Measurements from ENCODE around the gene FOXN3. TPM values are rescaled to one million over a fixed set of nuclear protein-coding genes. Genes with fewer than 3 reads are reported as not detected.

FOXN3 gene
- polyA plus RNA-seq, 1 of the 3 experiments (the other 2 are of a cell fraction): 9.8 TPM

GRCh38 chr14:89309670-89310177 is 107.3 kb downstream of the FOXN3 start (continued):
- no peak for TF ChIP-seq USF2 (IDR thresholded peaks at IDR 0.05; ENCODE audit: borderline replicate concordance, low read depth, low read length)
- TF ChIP-seq POLR2AphosphoS5 (IDR thresholded peaks at IDR 0.05; ENCODE audit: low read depth, low read length): no peak
- no peak for TF ChIP-seq NRF1 (IDR thresholded peaks at IDR 0.05; ENCODE audit: low read depth, low read length)

- no peak overlapping the region for H3K9ac ChIP-seq
- ChIA-PET CTCF (interaction anchor here (1.1 kb wide), 1 partner anchor 28 kb away, joined by 3 read pairs; no protein-coding TSS in a partner anchor), POLR2A (no interaction called here)
- H3K27me3 ChIP-seq (ENCODE audit: insufficient read depth): no peaks in the 10 kb centered on the region
- H3K27ac ChIP-seq (ENCODE audit: low read depth in 2 of 2, low read length in 1 of 2): no peak overlapping the region
- TF ChIP-seq TAF1 (IDR thresholded peaks at IDR 0.05; ENCODE audit: borderline replicate concordance, low read depth, low read length) (no peak), MXI1 (IDR thresholded peaks at IDR 0.05; ENCODE audit: low read depth, low read length) (no peak), EP300 (IDR thresholded peaks at IDR 0.05; ENCODE audit: borderline replicate concordance in 1 of 2, low read depth in 1 of 2, low read length in 1 of 2) (no peak), TCF12 (IDR thresholded peaks at IDR 0.05) (no peak), JUND (IDR thresholded peaks at IDR 0.05) (no peak), NRF1 (IDR thresholded peaks at IDR 0.05; ENCODE audit: low read depth, low read length) (no peak), USF1 (IDR thresholded peaks at IDR 0.05; ENCODE audit: borderline replicate concordance, low read depth) (no peak), FOSL2 (IDR thresholded peaks at IDR 0.05; ENCODE audit: borderline replicate concordance, low read depth) (no peak), REST (IDR thresholded peaks at IDR 0.05; ENCODE audit: low read depth, low read length) (no peak), ELF1 (IDR thresholded peaks at IDR 0.05) (no peak), GABPA (IDR thresholded peaks at IDR 0.05; ENCODE audit: low read depth) (no peak), RFX5 (IDR thresholded peaks at IDR 0.05; ENCODE audit: low read length) (no peak), USF2 (IDR thresholded peaks at IDR 0.05; ENCODE audit: borderline replicate concordance, low read depth, low read length) (no peak), SIN3A (IDR thresholded peaks at IDR 0.05; ENCODE audit: borderline replicate concordance, low read depth, low read length) (no peak), TEAD4 (IDR thresholded peaks at IDR 0.05; ENCODE audit: borderline replicate concordance, insufficient read depth) (no peak), EZH2phosphoT487 (IDR thresholded peaks at IDR 0.05; ENCODE audit: borderline replicate concordance, low read depth) (no peak), RCOR1 (IDR thresholded peaks at IDR 0.05; ENCODE audit: low read length) (no peak)
- H3K79me2 ChIP-seq (ENCODE audit: insufficient read depth): no peaks in the 10 kb centered on the region
- H3K9me2 ChIP-seq: no peaks in the 10 kb centered on the region
- no peak overlapping the region for H3K4me2 ChIP-seq
- H3K4me1 ChIP-seq (ENCODE audit: control insufficient read depth in 1 of 2, insufficient read depth in 2 of 2, low read depth in 1 of 2, low read length in 1 of 2): peaks cover 21 to 28% of the 10 kb centered on the region in 2 experiments
- H3K4me3 ChIP-seq (ENCODE audit: low read depth in 2 of 2, low read length in 1 of 2): no peak overlapping the region
- H2AFZ ChIP-seq (ENCODE audit: low read depth): no peak overlapping the region
- H3F3A ChIP-seq (replicated peaks; ENCODE audit: insufficient read depth): peaks cover 8% of the 10 kb centered on the region
- H4K20me1 ChIP-seq (ENCODE audit: insufficient read depth): no peaks in the 10 kb centered on the region
- WGBS (ENCODE audit: low lambda C conversion rate): 87% methylated on average over 10 of the region's 10 CpGs
- DNase-seq: no peak
- no peaks in the 10 kb centered on the region for H3K36me3 ChIP-seq (replicated peaks in 1 of 2; ENCODE audit: control insufficient read depth in 1 of 2, insufficient read depth in 2 of 2, low read length in 1 of 2)
- no peaks in the 10 kb centered on the region for H3K9me3 ChIP-seq
These were observed 108.6 kb downstream of the FOXN3 start for GRCh38 chr14:89308232-89308959.

Measured in SK-N-SH (cell line).